GM21786 (cell line): ENCODE measurements around the gene MLANA.

ENCODE experiments used
- ATAC-seq: cut with Tn5 transposase; IDR thresholded peaks from one replicate; pipeline ENCODE4 v1.9.1; 2021; ENCODE audit not compliant: unreplicated experiment

Gene MLANA

GRCh38 chr9:5897851-5898250 is 7.2 kb downstream of the MLANA start:
- no peak for ATAC-seq

GRCh38 chr9:5899292-5899691 is 8.6 kb downstream of the MLANA start:
- no peak for ATAC-seq

GRCh38 chr9:5900622-5901021 is 9.9 kb downstream of the MLANA start:
- ATAC-seq: no peak

- no peak for ATAC-seq
Measured at GRCh38 chr9:5902377-5902776, 11.7 kb downstream of the MLANA start.

GRCh38 chr9:5908918-5909317 is 18.2 kb downstream of the MLANA start:
- ATAC-seq: no peak

- no peak for ATAC-seq
Measured at GRCh38 chr9:5909976-5910375, 19.3 kb downstream of the MLANA start.

GRCh38 chr9:5910413-5911057 is 19.8 kb downstream of the MLANA start:
- ATAC-seq: no peak

- ATAC-seq: no peak
Measured at GRCh38 chr9:5915438-5915837, 24.7 kb downstream of the MLANA start.

- no peak for ATAC-seq
Measured at GRCh38 chr9:5917273-5917672, 26.6 kb downstream of the MLANA start.

- no peak for ATAC-seq
Measured at GRCh38 chr9:5917888-5918287, 27.2 kb downstream of the MLANA start.

GRCh38 chr9:5918460-5918859 is 27.8 kb downstream of the MLANA start:
- ATAC-seq: no peak

- ATAC-seq: peak; percentile 85
Measured at GRCh38 chr9:5920860-5921328, 30.2 kb downstream of the MLANA start.

- no peak for ATAC-seq
Measured at GRCh38 chr9:5922192-5922591, 31.5 kb downstream of the MLANA start.

- peak; percentile 55 for ATAC-seq
Measured at GRCh38 chr9:5931657-5932056, 41.0 kb downstream of the MLANA start.

- no peak for ATAC-seq
Measured at GRCh38 chr9:5938449-5938848, 47.8 kb downstream of the MLANA start.

- ATAC-seq: no peak
Measured at GRCh38 chr9:5939530-5939929, 48.8 kb downstream of the MLANA start.

GRCh38 chr9:5941214-5941613 is 50.5 kb downstream of the MLANA start:
- no peak for ATAC-seq

- ATAC-seq: no peak
Measured at GRCh38 chr9:5945112-5945511, 54.4 kb downstream of the MLANA start.

- peak; percentile 47 for ATAC-seq
Measured at GRCh38 chr9:5947912-5948311, 57.2 kb downstream of the MLANA start.

- ATAC-seq: peak; percentile 63
Measured at GRCh38 chr9:5949103-5949699, 58.5 kb downstream of the MLANA start.

GRCh38 chr9:5950261-5950660 is 59.6 kb downstream of the MLANA start:
- ATAC-seq: no peak

GRCh38 chr9:5951686-5952211 is 61.1 kb downstream of the MLANA start:
- no peak for ATAC-seq
